Fibroblast of lung (primary cell): Measurements from ENCODE around the gene ETS1.

Experiments used
- EZH2 ChIP-seq: IDR thresholded peaks from 2 replicates; pipeline ENCODE4 v1.5.1; 2012; ENCODE audit warnings: low read length, control low read depth, mild to moderate bottlenecking; ENCODE audit errors: missing control alignments
- TF ChIP-seq, protein P1 (sequence below), 2 donors: IDR thresholded peaks in 1 of 2; conservative IDR thresholded peaks in 1 of 2; 1 replicate in 1 of 2; 2 replicates in 1 of 2; pipeline ENCODE4 v1.5.1; 2011 to 2012; ENCODE audit warnings: low read length in 2 of 2, control low read depth in 1 of 2, inconsistent platforms in 1 of 2, low read depth in 1 of 2, mild to moderate bottlenecking in 1 of 2

DNA sequence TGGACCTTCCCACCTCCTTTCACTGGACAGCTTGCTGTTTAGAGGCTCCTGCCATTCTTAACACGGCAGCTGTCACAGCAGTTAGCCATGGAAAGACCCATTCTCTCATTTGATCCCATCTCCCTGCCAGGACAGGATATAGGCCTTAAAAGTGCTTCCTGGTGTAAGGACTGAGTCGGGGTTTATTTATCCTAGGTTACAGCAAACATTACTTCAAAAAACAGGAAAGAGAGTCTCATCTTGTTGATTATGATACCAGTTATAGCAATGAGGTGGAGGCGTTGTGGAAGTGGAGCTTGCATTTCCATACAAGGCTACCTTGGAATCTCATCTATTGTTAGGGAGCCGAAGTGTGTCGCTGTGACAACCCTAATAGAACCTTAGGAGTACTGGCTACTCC lies 17.4 kb upstream of the ETS1 start:
- TF ChIP-seq, protein P1, sequence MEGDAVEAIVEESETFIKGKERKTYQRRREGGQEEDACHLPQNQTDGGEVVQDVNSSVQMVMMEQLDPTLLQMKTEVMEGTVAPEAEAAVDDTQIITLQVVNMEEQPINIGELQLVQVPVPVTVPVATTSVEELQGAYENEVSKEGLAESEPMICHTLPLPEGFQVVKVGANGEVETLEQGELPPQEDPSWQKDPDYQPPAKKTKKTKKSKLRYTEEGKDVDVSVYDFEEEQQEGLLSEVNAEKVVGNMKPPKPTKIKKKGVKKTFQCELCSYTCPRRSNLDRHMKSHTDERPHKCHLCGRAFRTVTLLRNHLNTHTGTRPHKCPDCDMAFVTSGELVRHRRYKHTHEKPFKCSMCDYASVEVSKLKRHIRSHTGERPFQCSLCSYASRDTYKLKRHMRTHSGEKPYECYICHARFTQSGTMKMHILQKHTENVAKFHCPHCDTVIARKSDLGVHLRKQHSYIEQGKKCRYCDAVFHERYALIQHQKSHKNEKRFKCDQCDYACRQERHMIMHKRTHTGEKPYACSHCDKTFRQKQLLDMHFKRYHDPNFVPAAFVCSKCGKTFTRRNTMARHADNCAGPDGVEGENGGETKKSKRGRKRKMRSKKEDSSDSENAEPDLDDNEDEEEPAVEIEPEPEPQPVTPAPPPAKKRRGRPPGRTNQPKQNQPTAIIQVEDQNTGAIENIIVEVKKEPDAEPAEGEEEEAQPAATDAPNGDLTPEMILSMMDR (conservative IDR thresholded peaks at IDR 0.05 in 1 of 2, IDR thresholded peaks at IDR 0.05 in 1 of 2; ENCODE audit: low read depth in 1 of 2, low read length in 2 of 2), result no peak
- TF ChIP-seq EZH2, result no peak
